PC-3 (cell line): ENCODE results near the gene BICD2.

Experiments used
- EZH2phosphoT487 ChIP-seq: fragments of 300-600 bp; sonication (generic); IDR thresholded peaks from 2 replicates; pipeline ENCODE4 v1.6.1; 2018; ENCODE audit warnings: mild to moderate bottlenecking, antibody characterized with exemption, low read length, borderline replicate concordance
- TF ChIP-seq, protein P1 (sequence below): fragments of 300-600 bp; sonication (generic); conservative IDR thresholded peaks from 2 replicates; pipeline ENCODE4 v1.5.1; 2017; ENCODE audit warnings: antibody characterized with exemption, low read depth, mild to moderate bottlenecking, low read length

DNA sequence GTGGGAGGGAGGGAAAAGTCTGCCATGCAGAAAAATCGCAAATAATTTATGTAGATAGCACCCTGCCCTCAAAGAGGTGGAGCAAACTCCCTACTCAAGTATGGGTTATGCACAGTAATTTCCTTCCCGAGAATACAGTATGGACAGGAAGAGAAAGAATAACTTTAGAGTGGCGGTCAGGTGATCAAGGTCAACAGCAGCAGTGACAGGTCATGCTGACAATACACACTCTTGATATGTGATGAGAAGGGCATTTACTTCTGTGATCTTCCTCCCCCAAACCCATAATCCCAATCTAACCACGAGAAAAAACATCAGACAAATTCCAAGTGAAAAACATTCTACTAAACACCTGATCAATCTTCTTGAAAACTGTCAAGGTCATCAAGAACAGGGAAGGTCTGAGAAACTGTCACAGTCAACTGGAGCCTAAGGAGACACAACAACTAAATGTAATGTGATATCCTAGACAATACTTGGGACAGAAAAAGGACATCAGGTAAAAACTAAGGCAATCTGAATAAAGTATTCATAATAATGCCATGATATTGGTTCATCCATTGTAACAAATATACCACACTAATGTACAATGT lies 11.7 kb downstream of the BICD2 start:
- TF ChIP-seq, protein P1, sequence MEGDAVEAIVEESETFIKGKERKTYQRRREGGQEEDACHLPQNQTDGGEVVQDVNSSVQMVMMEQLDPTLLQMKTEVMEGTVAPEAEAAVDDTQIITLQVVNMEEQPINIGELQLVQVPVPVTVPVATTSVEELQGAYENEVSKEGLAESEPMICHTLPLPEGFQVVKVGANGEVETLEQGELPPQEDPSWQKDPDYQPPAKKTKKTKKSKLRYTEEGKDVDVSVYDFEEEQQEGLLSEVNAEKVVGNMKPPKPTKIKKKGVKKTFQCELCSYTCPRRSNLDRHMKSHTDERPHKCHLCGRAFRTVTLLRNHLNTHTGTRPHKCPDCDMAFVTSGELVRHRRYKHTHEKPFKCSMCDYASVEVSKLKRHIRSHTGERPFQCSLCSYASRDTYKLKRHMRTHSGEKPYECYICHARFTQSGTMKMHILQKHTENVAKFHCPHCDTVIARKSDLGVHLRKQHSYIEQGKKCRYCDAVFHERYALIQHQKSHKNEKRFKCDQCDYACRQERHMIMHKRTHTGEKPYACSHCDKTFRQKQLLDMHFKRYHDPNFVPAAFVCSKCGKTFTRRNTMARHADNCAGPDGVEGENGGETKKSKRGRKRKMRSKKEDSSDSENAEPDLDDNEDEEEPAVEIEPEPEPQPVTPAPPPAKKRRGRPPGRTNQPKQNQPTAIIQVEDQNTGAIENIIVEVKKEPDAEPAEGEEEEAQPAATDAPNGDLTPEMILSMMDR, result no peak
- TF ChIP-seq EZH2phosphoT487, result no peak
